22Rv1 (cell line): ENCODE results near the gene HEG1.

ENCODE experiments used
- CTCF ChIP-seq: fragments of 450-650 bp; IDR thresholded peaks from 2 replicates; pipeline ENCODE4 v1.5.1; 2017; ENCODE audit warnings: mild to moderate bottlenecking
- ZFX ChIP-seq: fragments of 450-650 bp; IDR thresholded peaks from 2 replicates; pipeline ENCODE4 v1.6.1; 2017; ENCODE audit warnings: antibody characterized with exemption, borderline replicate concordance

- TF ChIP-seq CTCF (no peak), ZFX (no peak)
Measured at GRCh38 chr3:124937049-124937448, 118.7 kb downstream of the HEG1 start.
